ENCODE data around the gene EIF4G3. TPM values are rescaled to one million over a fixed set of nuclear protein-coding genes. Genes with fewer than 3 reads are reported as not detected.

The EIF4G3 gene
- total and polyA plus RNA-seq, 9 of the 15 experiments (the other 6 are each of a cell fraction or from before 2014, with no cell fraction given): 6.7 to 40.5 (median 32.1) TPM

GRCh38 chr1:21176586-21177555 lies at the start of gene EIF4G3 (continued):
- peak; percentile 87 for TF ChIP-seq PRDM10 (IDR thresholded peaks at IDR 0.05; ENCODE audit: partially characterized antibody)
- no peak for TF ChIP-seq ZNF512 (tag; IDR thresholded peaks at IDR 0.05)
- no peak for TF ChIP-seq ZNF518B (CRISPR knock-in tag; IDR thresholded peaks at IDR 0.05)
- no peak for TF ChIP-seq ZNF436 (CRISPR knock-in tag; IDR thresholded peaks at IDR 0.05)
- TF ChIP-seq GATA2 (CRISPR knock-in tag; IDR thresholded peaks at IDR 0.05): no peak
- no peak for TF ChIP-seq ADNP (tag; IDR thresholded peaks at IDR 0.05)
- TF ChIP-seq ZNF316 (IDR thresholded peaks at IDR 0.05): no peak
- peak; percentile 85; the same call in 1 of the 2 replicates for TF ChIP-seq CGGBP1 (CRISPR knock-in tag; IDR thresholded peaks at IDR 0.05)
- TF ChIP-seq ZNF830 (CRISPR knock-in tag; IDR thresholded peaks at IDR 0.05): 0 out of 2 replicates have a peak, but pooled peaks have one; percentile 74
- 0 out of 2 replicates have a peak, but pooled peaks have one; percentile 19 for TF ChIP-seq GABPA (tag; conservative IDR thresholded peaks at IDR 0.05; ENCODE audit: low read depth)
- no peak for TF ChIP-seq C11orf30 (IDR thresholded peaks at IDR 0.05; ENCODE audit: low read depth)
- TF ChIP-seq POU5F1 (IDR thresholded peaks at IDR 0.05; ENCODE audit: borderline replicate concordance, low read depth, low read length, partially characterized antibody): no peak
- no peak for TF ChIP-seq SP2 (IDR thresholded peaks at IDR 0.05; ENCODE audit: extremely low read depth, low read depth, low read length, poor library complexity, severe bottlenecking)
- TF ChIP-seq CTCFL (IDR thresholded peaks at IDR 0.05; ENCODE audit: borderline replicate concordance, insufficient read depth, low read depth, low read length, poor library complexity, severe bottlenecking): no peak

Measured in K562 (cell line).